Osteocyte (in vitro differentiated cells): ENCODE measurements around the gene VWA1. TPM values are rescaled to one million over a fixed set of nuclear protein-coding genes. Genes with fewer than 3 reads are reported as not detected.
"Not testable (repeated sequence)": the region's sequence is repeated elsewhere in the genome, so short reads cannot be mapped to it uniquely, and the experiment has no call there.

ENCODE experiments used
- DNase-seq: peaks from one replicate; pipeline ENCODE4 v3.0.0; 2021; ENCODE audit warnings: mixed read lengths; ENCODE audit not compliant: unreplicated experiment; ENCODE audit errors: extremely low spot score
- H3K27ac Mint-ChIP-seq: one replicate; pipeline ENCODE4 v1.8.0; 2021; ENCODE audit warnings: mild to moderate bottlenecking, mixed read lengths; ENCODE audit not compliant: unreplicated experiment
- H3K27me3 Mint-ChIP-seq: one replicate; pipeline ENCODE4 v1.8.0; 2021; ENCODE audit warnings: mixed read lengths; ENCODE audit not compliant: unreplicated experiment
- H3K36me3 Mint-ChIP-seq: one replicate; pipeline ENCODE4 v1.8.0; 2021; ENCODE audit warnings: mixed read lengths; ENCODE audit not compliant: unreplicated experiment
- H3K4me1 Mint-ChIP-seq: one replicate; pipeline ENCODE4 v1.8.0; 2021; ENCODE audit warnings: mixed read lengths; ENCODE audit not compliant: unreplicated experiment
- H3K4me3 Mint-ChIP-seq: one replicate; pipeline ENCODE4 v1.8.0; 2021; ENCODE audit warnings: mild to moderate bottlenecking, moderate library complexity, mixed read lengths; ENCODE audit not compliant: unreplicated experiment
- H3K9me3 Mint-ChIP-seq: one replicate; pipeline ENCODE4 v1.8.0; 2021; ENCODE audit warnings: mixed read lengths; ENCODE audit not compliant: unreplicated experiment
- CTCF ChIP-seq: fragments of 200-600 bp; sonication (generic); IDR thresholded peaks from 2 replicates; pipeline ENCODE4 v1.5.0; 2021; ENCODE audit warnings: antibody characterized with exemption, mild to moderate bottlenecking, moderate library complexity
- total RNA-seq: library from RNA; stranded (reverse); gene quantifications from 2 replicates; pipeline ENCODE4 v1.2.1, GENCODE V29; 2021

VWA1 gene
- total RNA-seq, 1 donor from 2014 or later: 17.5 TPM

GRCh38 chr1:1460540-1461130 lies 25.1 kb downstream of the VWA1 start:
- H3K4me3 Mint-ChIP-seq: no peak overlapping the region
- TF ChIP-seq CTCF: no peak
- H3K36me3 Mint-ChIP-seq: no peaks in the 10 kb centered on the region
- no peaks in the 10 kb centered on the region for H3K4me1 Mint-ChIP-seq
- no peak overlapping the region for H3K27ac Mint-ChIP-seq
- DNase-seq: no peak
- no peaks in the 10 kb centered on the region for H3K27me3 Mint-ChIP-seq
- no peaks in the 10 kb centered on the region for H3K9me3 Mint-ChIP-seq

GRCh38 chr1:1461721-1462317 lies 26.3 kb downstream of the VWA1 start:
- Mint-ChIP-seq H3K27me3 (no peaks in the 10 kb centered on the region), H3K36me3 (no peaks in the 10 kb centered on the region), H3K4me1 (no peaks in the 10 kb centered on the region), H3K27ac (no peak overlapping the region), H3K4me3 (no peak overlapping the region), H3K9me3 (no peaks in the 10 kb centered on the region)
- no peak for DNase-seq
- TF ChIP-seq CTCF: no peak

GRCh38 chr1:1462318-1462966 lies 27.0 kb downstream of the VWA1 start:
- no peak for TF ChIP-seq CTCF
- Mint-ChIP-seq H3K27me3 (no peaks in the 10 kb centered on the region), H3K27ac (no peak overlapping the region), H3K4me3 (no peak overlapping the region), H3K4me1 (no peaks in the 10 kb centered on the region), H3K9me3 (no peaks in the 10 kb centered on the region), H3K36me3 (no peaks in the 10 kb centered on the region)
- no peak for DNase-seq

- H3K27ac Mint-ChIP-seq: no peak overlapping the region
- no peak overlapping the region for H3K4me3 Mint-ChIP-seq
- no peaks in the 10 kb centered on the region for H3K9me3 Mint-ChIP-seq
- no peak for DNase-seq
- H3K4me1 Mint-ChIP-seq: no peaks in the 10 kb centered on the region
- no peaks in the 10 kb centered on the region for H3K27me3 Mint-ChIP-seq
- no peak for TF ChIP-seq CTCF
- H3K36me3 Mint-ChIP-seq: no peaks in the 10 kb centered on the region
Measured at GRCh38 chr1:1463312-1463711, 27.8 kb downstream of the VWA1 start.

GRCh38 chr1:1468196-1468985 lies 32.9 kb downstream of the VWA1 start:
- not testable (repeated sequence) for DNase-seq, H3K9me3 Mint-ChIP-seq, H3K27me3 Mint-ChIP-seq, H3K36me3 Mint-ChIP-seq, H3K4me3 Mint-ChIP-seq, H3K27ac Mint-ChIP-seq
- H3K4me1 Mint-ChIP-seq: peaks cover 21% of the 10 kb centered on the region
